PC-3 (cell line): ENCODE results near the gene TP53RK. TPM values are rescaled to one million over a fixed set of nuclear protein-coding genes. Genes with fewer than 3 reads are reported as not detected.

Experiments
- ATAC-seq: fragments of 200-7000 bp; cut with Tn5 transposase; 2 replicates; pipeline ENCODE4 v1.9.1; 2020; ENCODE audit warnings: mild to moderate bottlenecking, moderate library complexity
- BruUV-seq: library from RNA; stranded (reverse); fragments of 400-500 nt; replicated peaks from 2 replicates; lab custom pipeline; 2021; lab: Mats Ljungman, UMichigan
- CTCF ChIA-PET: fragments of 300-600 bp; sonication (Branson Sonifier 250); formaldehyde crosslinking; loops from one replicate; lab custom pipeline; 2022; ENCODE audit warnings: antibody characterized with exemption; lab: Charles Lee
- POLR2A ChIA-PET: fragments of 300-600 bp; sonication (Branson Sonifier 250); formaldehyde crosslinking; loops from one replicate; lab custom pipeline; 2022; ENCODE audit warnings: antibody characterized with exemption; ENCODE audit not compliant: unreplicated experiment; lab: Charles Lee
- DNase-seq: peaks from one replicate; pipeline ENCODE4 v3.0.0-alpha.2; 2015
- H2AFZ ChIP-seq: fragments of 300-600 bp; sonication (generic); 2 replicates; pipeline ENCODE4 v1.6.0; 2016; ENCODE audit warnings: antibody characterized with exemption, low read length
- H3F3A ChIP-seq: fragments of 300-600 bp; sonication (generic); one replicate; pipeline ENCODE4 v1.6.0; 2017; ENCODE audit warnings: antibody characterized with exemption, low read length, control low read depth, mild to moderate bottlenecking; ENCODE audit not compliant: unreplicated experiment
- H3K27ac ChIP-seq: fragments of 300-600 bp; sonication (generic); 2 replicates; pipeline ENCODE4 v1.5.1; 2016; ENCODE audit warnings: mild to moderate bottlenecking, low read length
- H3K27me3 ChIP-seq: fragments of 300-600 bp; sonication (generic); 2 replicates; pipeline ENCODE4 v1.6.1; 2016; ENCODE audit warnings: low read length, mixed read lengths
- H3K36me3 ChIP-seq: fragments of 300-600 bp; sonication (generic); 2 replicates; pipeline ENCODE4 v1.6.1; 2016; ENCODE audit warnings: low read depth, mixed run types, low read length, mixed read lengths
- H3K4me1 ChIP-seq: fragments of 300-600 bp; sonication (generic); 2 replicates; pipeline ENCODE4 v1.5.1; 2016; ENCODE audit warnings: low read length; ENCODE audit not compliant: insufficient read depth
- H3K4me2 ChIP-seq: fragments of 300-600 bp; sonication (generic); 2 replicates; pipeline ENCODE4 v1.6.0; 2016; ENCODE audit warnings: low read length
- H3K4me3 ChIP-seq: fragments of 300-600 bp; sonication (generic); 2 replicates; pipeline ENCODE4 v1.5.1; 2016; ENCODE audit warnings: mild to moderate bottlenecking, low read length, mixed read lengths
- H3K79me2 ChIP-seq: fragments of 300-600 bp; sonication (generic); 2 replicates; pipeline ENCODE4 v1.6.1; 2017; ENCODE audit warnings: low read length, mixed read lengths
- H3K9ac ChIP-seq: fragments of 300-600 bp; sonication (generic); 2 replicates; pipeline ENCODE4 v1.6.0; 2016; ENCODE audit warnings: mild to moderate bottlenecking, low read length
- H3K9me2 ChIP-seq: fragments of 300-600 bp; sonication (generic); replicated peaks from 2 replicates; pipeline ENCODE4 v1.6.1; 2016; ENCODE audit warnings: mixed run types, low read length, mixed read lengths
- H3K9me3 ChIP-seq: fragments of 300-600 bp; sonication (generic); 2 replicates; pipeline ENCODE4 v1.6.1; 2016; ENCODE audit warnings: low read length, mixed read lengths
- H4K20me1 ChIP-seq: fragments of 300-600 bp; sonication (generic); 2 replicates; pipeline ENCODE4 v1.6.1; 2016; ENCODE audit warnings: low read length, mixed read lengths
- EZH2 ChIP-seq: fragments of 300-600 bp; sonication (generic); IDR thresholded peaks from one replicate; pipeline ENCODE4 v1.6.1; 2017; ENCODE audit warnings: antibody characterized with exemption, mild to moderate bottlenecking, low read length; ENCODE audit not compliant: unreplicated experiment
- EZH2phosphoT487 ChIP-seq: fragments of 300-600 bp; sonication (generic); IDR thresholded peaks from 2 replicates; pipeline ENCODE4 v1.6.1; 2018; ENCODE audit warnings: mild to moderate bottlenecking, antibody characterized with exemption, low read length, borderline replicate concordance
- intact Hi-C: fragments of 100-400 bp; cut with micrococcal nuclease; formaldehyde crosslinking; loops from 2 replicates; pipeline ENCODE4 v1.9.0; 2023
- total RNA-seq: library from RNA; depleted of rRNA; stranded (reverse); fragments of >200 nt; gene quantifications from 2 replicates; pipeline ENCODE4 v1.2.3, GENCODE V29; 2014
- TF ChIP-seq, protein P1 (sequence below): fragments of 300-600 bp; sonication (generic); conservative IDR thresholded peaks from 2 replicates; pipeline ENCODE4 v1.5.1; 2017; ENCODE audit warnings: antibody characterized with exemption, low read depth, mild to moderate bottlenecking, low read length

The TP53RK gene
- total RNA-seq, 1 experiment from 2014 or later = 41.4 TPM

DNA sequence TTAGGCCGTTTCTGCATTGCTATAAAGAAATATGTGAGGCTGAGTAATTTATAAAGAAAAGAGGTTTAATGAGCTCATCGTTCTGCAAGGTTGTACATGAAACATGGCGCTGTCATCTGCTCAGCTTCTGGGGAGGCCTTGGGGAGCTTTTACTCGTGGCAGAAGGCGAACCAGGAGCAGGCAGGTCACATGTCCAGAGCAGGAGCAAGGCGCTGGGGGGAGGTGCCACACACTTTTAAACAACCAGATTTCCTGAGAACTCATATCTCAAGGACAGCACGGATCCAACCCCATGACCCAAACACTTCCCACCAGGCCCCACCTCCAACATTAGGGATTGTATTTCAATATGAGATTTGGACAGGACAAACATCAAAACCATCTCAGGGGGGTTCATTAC, 31.6 kb downstream of the TP53RK start:
- intact Hi-C loops = no loop called here
- Histone ChIP-seq H3F3A (no peaks in the 10 kb centered on the region), H3K9me3 (0 out of 2 replicates have a peak, but pooled peaks cover 7% of the 10 kb centered on the region), H3K4me1 (no peaks in the 10 kb centered on the region), H4K20me1 (no peaks in the 10 kb centered on the region), H3K9me2 (no peaks in the 10 kb centered on the region), H3K27me3 (no peaks in the 10 kb centered on the region), H3K9ac (no peak overlapping the region), H3K4me3 (no peak overlapping the region), H3K79me2 (no peaks in the 10 kb centered on the region), H3K36me3 (no peaks in the 10 kb centered on the region), H3K27ac (no peak overlapping the region), H2AFZ (no peak overlapping the region), H3K4me2 (no peak overlapping the region)
- DNase-seq = no peak
- TF ChIP-seq EZH2 (no peak), EZH2phosphoT487 (no peak)
- TF ChIP-seq, protein P1, sequence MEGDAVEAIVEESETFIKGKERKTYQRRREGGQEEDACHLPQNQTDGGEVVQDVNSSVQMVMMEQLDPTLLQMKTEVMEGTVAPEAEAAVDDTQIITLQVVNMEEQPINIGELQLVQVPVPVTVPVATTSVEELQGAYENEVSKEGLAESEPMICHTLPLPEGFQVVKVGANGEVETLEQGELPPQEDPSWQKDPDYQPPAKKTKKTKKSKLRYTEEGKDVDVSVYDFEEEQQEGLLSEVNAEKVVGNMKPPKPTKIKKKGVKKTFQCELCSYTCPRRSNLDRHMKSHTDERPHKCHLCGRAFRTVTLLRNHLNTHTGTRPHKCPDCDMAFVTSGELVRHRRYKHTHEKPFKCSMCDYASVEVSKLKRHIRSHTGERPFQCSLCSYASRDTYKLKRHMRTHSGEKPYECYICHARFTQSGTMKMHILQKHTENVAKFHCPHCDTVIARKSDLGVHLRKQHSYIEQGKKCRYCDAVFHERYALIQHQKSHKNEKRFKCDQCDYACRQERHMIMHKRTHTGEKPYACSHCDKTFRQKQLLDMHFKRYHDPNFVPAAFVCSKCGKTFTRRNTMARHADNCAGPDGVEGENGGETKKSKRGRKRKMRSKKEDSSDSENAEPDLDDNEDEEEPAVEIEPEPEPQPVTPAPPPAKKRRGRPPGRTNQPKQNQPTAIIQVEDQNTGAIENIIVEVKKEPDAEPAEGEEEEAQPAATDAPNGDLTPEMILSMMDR = no peak
- POLR2A ChIA-PET = no interaction called here
- CTCF ChIA-PET = no interaction called here
- no peak for ATAC-seq
- no TSS peak for BruUV-seq

GRCh38 chr20:46657137-46657536, 32.1 kb downstream of the TP53RK start:
- H4K20me1 ChIP-seq = no peaks in the 10 kb centered on the region
- no peak overlapping the region for H2AFZ ChIP-seq
- no peaks in the 10 kb centered on the region for H3K9me2 ChIP-seq
- H3K27me3 ChIP-seq = no peaks in the 10 kb centered on the region
- BruUV-seq = no TSS peak
- ChIA-PET POLR2A (no interaction called here), CTCF (no interaction called here)
- no peaks in the 10 kb centered on the region for H3F3A ChIP-seq
- H3K79me2 ChIP-seq = no peaks in the 10 kb centered on the region
- 0 out of 2 replicates have a peak, but pooled peaks cover 7% of the 10 kb centered on the region for H3K9me3 ChIP-seq
- no peak for DNase-seq
- H3K27ac ChIP-seq = no peak overlapping the region
- TF ChIP-seq, protein P1 = no peak
- no peak for TF ChIP-seq EZH2
- TF ChIP-seq EZH2phosphoT487 = no peak
- ATAC-seq = no peak
- no peaks in the 10 kb centered on the region for H3K4me1 ChIP-seq
- H3K36me3 ChIP-seq = no peaks in the 10 kb centered on the region
- no peak overlapping the region for H3K4me2 ChIP-seq
- intact Hi-C loops = no loop called here
- no peak overlapping the region for H3K4me3 ChIP-seq
- no peak overlapping the region for H3K9ac ChIP-seq

DNA sequence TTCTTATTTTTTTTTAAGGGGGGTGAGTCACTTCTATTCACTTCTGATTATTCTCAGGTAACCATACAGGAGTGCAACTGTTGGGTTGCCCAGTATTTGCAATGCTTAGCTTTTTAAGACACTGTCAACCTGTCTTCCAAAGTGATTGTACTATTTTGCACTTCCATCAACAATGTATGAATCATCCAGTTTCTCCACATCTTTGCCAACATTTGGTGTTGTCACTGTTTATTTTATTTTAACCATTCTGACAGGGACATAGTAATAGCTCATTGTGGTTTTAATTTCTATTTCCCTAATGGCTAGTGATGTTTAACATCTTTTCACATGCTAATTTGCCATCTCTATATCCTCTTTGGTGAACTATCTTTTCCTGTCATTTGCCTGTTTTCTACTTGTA, 36.5 kb downstream of the TP53RK start:
- CTCF ChIA-PET = no interaction called here
- H2AFZ ChIP-seq = no peak overlapping the region

More for the DNA sequence above, 36.5 kb downstream of the TP53RK start:
- no peaks in the 10 kb centered on the region for H3K36me3 ChIP-seq
- intact Hi-C loops = no loop called here
- H3K9me3 ChIP-seq = no peaks in the 10 kb centered on the region
- DNase-seq (peak; percentile 33), ATAC-seq (no peak)
- H3K27me3 ChIP-seq = peaks cover 12% of the 10 kb centered on the region; the same call in 1 of the 2 replicates
- no peaks in the 10 kb centered on the region for H4K20me1 ChIP-seq
- H3K4me1 ChIP-seq = no peaks in the 10 kb centered on the region
- no peaks in the 10 kb centered on the region for H3F3A ChIP-seq
- H3K4me2 ChIP-seq = no peak overlapping the region
- no peak overlapping the region for H3K4me3 ChIP-seq
- POLR2A ChIA-PET = interaction anchor here (0.6 kb wide), 1 partner anchor 1768 kb away, joined by 7 read pairs; no protein-coding TSS in a partner anchor
- no peaks in the 10 kb centered on the region for H3K9me2 ChIP-seq
- H3K79me2 ChIP-seq = no peaks in the 10 kb centered on the region
- no peak overlapping the region for H3K9ac ChIP-seq
- no peak for TF ChIP-seq EZH2phosphoT487
- TF ChIP-seq, protein P1 = no peak
- TF ChIP-seq EZH2 = no peak
- BruUV-seq = no TSS peak
- H3K27ac ChIP-seq = no peak overlapping the region
